IPS-15b (cell line): ENCODE data around the gene IGF2BP2.
A peak's percentile ranks its signal among the peaks of the same experiment; 100 is the strongest.

Experiments
- H3K27me3 ChIP-seq: one replicate; pipeline ENCODE4 v1.6.1; 2013; ENCODE audit warnings: low read length; ENCODE audit not compliant: control insufficient read depth, insufficient read depth
- H3K36me3 ChIP-seq: one replicate; pipeline ENCODE4 v1.6.1; 2013; ENCODE audit warnings: low read length; ENCODE audit not compliant: control insufficient read depth, insufficient read depth
- H3K4me1 ChIP-seq: one replicate; pipeline ENCODE4 v1.6.1; 2013; ENCODE audit warnings: mild to moderate bottlenecking, low read length; ENCODE audit not compliant: control insufficient read depth, insufficient read depth
- H3K4me3 ChIP-seq: one replicate; pipeline ENCODE4 v1.5.1; 2013; ENCODE audit warnings: low read depth, low read length
- H3K9ac ChIP-seq: one replicate; pipeline ENCODE4 v1.6.1; 2013; ENCODE audit warnings: low read depth, mild to moderate bottlenecking, low read length
- H3K9me3 ChIP-seq: one replicate; pipeline ENCODE4 v1.6.1; 2013; ENCODE audit warnings: mild to moderate bottlenecking, low read length; ENCODE audit not compliant: control insufficient read depth, insufficient read depth

The IGF2BP2 gene

GRCh38 chr3:185831990-185832389 lies 7.1 kb upstream of the IGF2BP2 start:
- Histone ChIP-seq H3K9me3 (peaks cover 7% of the 10 kb centered on the region), H3K36me3 (peaks cover 14% of the 10 kb centered on the region), H3K27me3 (peaks cover 1% of the 10 kb centered on the region), H3K9ac (no peak overlapping the region), H3K4me1 (no peaks in the 10 kb centered on the region), H3K4me3 (no peak overlapping the region)

GRCh38 chr3:185831195-185831594 lies 6.4 kb upstream of the IGF2BP2 start:
- Histone ChIP-seq H3K4me1 (peaks cover 5% of the 10 kb centered on the region), H3K36me3 (peaks cover 14% of the 10 kb centered on the region), H3K9ac (no peak overlapping the region), H3K9me3 (peaks cover 7% of the 10 kb centered on the region), H3K4me3 (no peak overlapping the region), H3K27me3 (peaks cover 9% of the 10 kb centered on the region)

GRCh38 chr3:185830018-185830797 lies 5.4 kb upstream of the IGF2BP2 start:
- H3K27me3 ChIP-seq: peaks cover 9% of the 10 kb centered on the region
- no peak overlapping the region for H3K9ac ChIP-seq
- H3K4me1 ChIP-seq: peaks cover 5% of the 10 kb centered on the region
- peaks cover 7% of the 10 kb centered on the region for H3K9me3 ChIP-seq
- no peak overlapping the region for H3K4me3 ChIP-seq
- H3K36me3 ChIP-seq: peaks cover 14% of the 10 kb centered on the region

- Histone ChIP-seq H3K4me3 (no peak overlapping the region), H3K4me1 (peaks cover 5% of the 10 kb centered on the region), H3K9ac (no peak overlapping the region), H3K9me3 (peaks cover 7% of the 10 kb centered on the region), H3K27me3 (peaks cover 9% of the 10 kb centered on the region), H3K36me3 (peaks cover 14% of the 10 kb centered on the region)
Observed at GRCh38 chr3:185828755-185829154, 3.9 kb upstream of the IGF2BP2 start.

GRCh38 chr3:185827595-185828344 lies 2.9 kb upstream of the IGF2BP2 start:
- Histone ChIP-seq H3K27me3 (peaks cover 9% of the 10 kb centered on the region), H3K36me3 (peaks cover 14% of the 10 kb centered on the region), H3K4me3 (no peak overlapping the region), H3K4me1 (peaks cover 5% of the 10 kb centered on the region), H3K9me3 (peaks cover 7% of the 10 kb centered on the region), H3K9ac (no peak overlapping the region)

GRCh38 chr3:185825639-185826481 lies 1.0 kb upstream of the IGF2BP2 start:
- H3K27me3 ChIP-seq: peaks cover 9% of the 10 kb centered on the region
- peak overlapping the region; percentile 81 for H3K9ac ChIP-seq
- peak overlapping the region; percentile 75 for H3K4me3 ChIP-seq
- H3K36me3 ChIP-seq: peaks cover 14% of the 10 kb centered on the region
- H3K9me3 ChIP-seq: peaks cover 3% of the 10 kb centered on the region
- peaks cover 15% of the 10 kb centered on the region for H3K4me1 ChIP-seq

- Histone ChIP-seq H3K4me1 (peaks cover 20% of the 10 kb centered on the region), H3K9me3 (peaks cover 2% of the 10 kb centered on the region), H3K4me3 (peak overlapping the region; percentile 83), H3K36me3 (peaks cover 8% of the 10 kb centered on the region), H3K9ac (peak overlapping the region; percentile 85), H3K27me3 (peaks cover 9% of the 10 kb centered on the region)
Observed at GRCh38 chr3:185824051-185825005, 514 bp downstream of the IGF2BP2 start.

GRCh38 chr3:185823078-185824044 lies 1.5 kb downstream of the IGF2BP2 start:
- H3K4me3 ChIP-seq: peak overlapping the region; percentile 83
- H3K9ac ChIP-seq: peak overlapping the region; percentile 85
- H3K36me3 ChIP-seq: peaks cover 8% of the 10 kb centered on the region
- H3K27me3 ChIP-seq: peaks cover 9% of the 10 kb centered on the region
- peaks cover 2% of the 10 kb centered on the region for H3K9me3 ChIP-seq
- H3K4me1 ChIP-seq: peaks cover 26% of the 10 kb centered on the region

- H3K9me3 ChIP-seq: no peaks in the 10 kb centered on the region
- H3K4me3 ChIP-seq: peak overlapping the region; percentile 83
- peaks cover 9% of the 10 kb centered on the region for H3K27me3 ChIP-seq
- H3K4me1 ChIP-seq: peaks cover 32% of the 10 kb centered on the region
- H3K36me3 ChIP-seq: peaks cover 1% of the 10 kb centered on the region
- peak overlapping the region; percentile 19 for H3K9ac ChIP-seq
Observed at GRCh38 chr3:185822221-185823000, 2.4 kb downstream of the IGF2BP2 start.
